ENCODE data around the gene BMP6.

BMP6 gene

GRCh38 chr6:7848229-7848628 is 122.3 kb downstream of the BMP6 start:
- TF ChIP-seq MYC (IDR thresholded peaks at IDR 0.05; ENCODE audit: low read depth, low read length) (no peak), POLR2A (IDR thresholded peaks at IDR 0.05; ENCODE audit: extremely low read depth, insufficient read length) (no peak), CTCF (IDR thresholded peaks at IDR 0.05; ENCODE audit: low read depth, low read length) (no peak), MAX (IDR thresholded peaks at IDR 0.05; ENCODE audit: low read depth, low read length) (no peak)
- DNase-seq (ENCODE audit: low read depth): no peak
- H3K4me3 ChIP-seq (ENCODE audit: low read depth, low read length): no peak overlapping the region

GRCh38 chr6:7851780-7852179 is 125.9 kb downstream of the BMP6 start:
- H3K4me3 ChIP-seq (ENCODE audit: low read depth, low read length): no peak overlapping the region
- TF ChIP-seq POLR2A (IDR thresholded peaks at IDR 0.05; ENCODE audit: extremely low read depth, insufficient read length): no peak
- TF ChIP-seq MAX (IDR thresholded peaks at IDR 0.05; ENCODE audit: low read depth, low read length): no peak
- TF ChIP-seq MYC (IDR thresholded peaks at IDR 0.05; ENCODE audit: low read depth, low read length): no peak
- no peak for TF ChIP-seq CTCF (IDR thresholded peaks at IDR 0.05; ENCODE audit: low read depth, low read length)
- no peak for DNase-seq (ENCODE audit: low read depth)

- no peak for DNase-seq (ENCODE audit: low read depth)
- TF ChIP-seq MAX (IDR thresholded peaks at IDR 0.05; ENCODE audit: low read depth, low read length): no peak
- H3K4me3 ChIP-seq (ENCODE audit: low read depth, low read length): no peak overlapping the region
Measured at GRCh38 chr6:7859591-7859990, 133.7 kb downstream of the BMP6 start.

GRCh38 chr6:7865781-7866180 is 139.9 kb downstream of the BMP6 start:
- no peak for DNase-seq (ENCODE audit: low read depth)

GRCh38 chr6:7866526-7866925 is 140.6 kb downstream of the BMP6 start:
- no peak for DNase-seq (ENCODE audit: low read depth)
- H3K4me3 ChIP-seq (ENCODE audit: low read depth, low read length): no peak overlapping the region
- TF ChIP-seq MYC (IDR thresholded peaks at IDR 0.05; ENCODE audit: low read depth, low read length): no peak
- TF ChIP-seq MAX (IDR thresholded peaks at IDR 0.05; ENCODE audit: low read depth, low read length): no peak
- TF ChIP-seq CTCF (IDR thresholded peaks at IDR 0.05; ENCODE audit: low read depth, low read length): no peak
- no peak for TF ChIP-seq POLR2A (IDR thresholded peaks at IDR 0.05; ENCODE audit: extremely low read depth, insufficient read length)

More at GRCh38 chr6:7865781-7866180, 139.9 kb downstream of the BMP6 start:
- no peak overlapping the region for H3K4me3 ChIP-seq (ENCODE audit: low read depth, low read length)
- TF ChIP-seq MYC (IDR thresholded peaks at IDR 0.05; ENCODE audit: low read depth, low read length) (no peak), POLR2A (IDR thresholded peaks at IDR 0.05; ENCODE audit: extremely low read depth, insufficient read length) (no peak)

- H3K4me3 ChIP-seq (ENCODE audit: low read depth, low read length): no peak overlapping the region
- TF ChIP-seq MAX (IDR thresholded peaks at IDR 0.05; ENCODE audit: low read depth, low read length) (no peak), POLR2A (IDR thresholded peaks at IDR 0.05; ENCODE audit: extremely low read depth, insufficient read length) (no peak), CTCF (IDR thresholded peaks at IDR 0.05; ENCODE audit: low read depth, low read length) (no peak), MYC (IDR thresholded peaks at IDR 0.05; ENCODE audit: low read depth, low read length) (no peak)
- no peak for DNase-seq (ENCODE audit: low read depth)
Measured at GRCh38 chr6:7868926-7869325, 143.0 kb downstream of the BMP6 start.

- no peak overlapping the region for H3K4me3 ChIP-seq (ENCODE audit: low read depth, low read length)
- DNase-seq (ENCODE audit: low read depth): peak; percentile 15
- TF ChIP-seq MYC (IDR thresholded peaks at IDR 0.05; ENCODE audit: low read depth, low read length) (no peak), MAX (IDR thresholded peaks at IDR 0.05; ENCODE audit: low read depth, low read length) (no peak), POLR2A (IDR thresholded peaks at IDR 0.05; ENCODE audit: extremely low read depth, insufficient read length) (no peak)
Measured at GRCh38 chr6:7878401-7878964, 152.6 kb downstream of the BMP6 start.
